ENCODE results near the gene AASS.

Gene AASS

DNA sequence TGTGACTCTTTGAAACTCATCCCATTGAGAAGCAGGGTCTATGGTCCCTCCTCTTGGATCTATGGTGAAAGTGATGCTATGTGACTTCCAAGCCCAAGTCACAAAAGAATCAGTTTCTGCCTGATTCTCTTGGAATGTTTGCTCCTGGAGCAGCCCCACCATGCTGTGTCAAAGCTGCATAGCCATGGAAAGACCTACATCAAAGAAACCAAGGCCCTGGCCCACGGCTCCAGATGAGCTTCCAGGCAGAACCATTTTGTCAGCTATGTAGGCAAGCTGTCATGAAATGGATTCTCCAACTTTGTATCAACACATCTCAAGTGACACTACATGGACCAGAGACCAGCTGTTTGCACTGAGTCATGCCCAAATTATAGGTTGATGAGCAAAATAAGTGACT, 77.0 kb downstream of the AASS start (continued):
- TF ChIP-seq ZNF366 (tag by site-specific recombination; conservative IDR thresholded peaks at IDR 0.05): no peak
- TF ChIP-seq, protein P1, sequence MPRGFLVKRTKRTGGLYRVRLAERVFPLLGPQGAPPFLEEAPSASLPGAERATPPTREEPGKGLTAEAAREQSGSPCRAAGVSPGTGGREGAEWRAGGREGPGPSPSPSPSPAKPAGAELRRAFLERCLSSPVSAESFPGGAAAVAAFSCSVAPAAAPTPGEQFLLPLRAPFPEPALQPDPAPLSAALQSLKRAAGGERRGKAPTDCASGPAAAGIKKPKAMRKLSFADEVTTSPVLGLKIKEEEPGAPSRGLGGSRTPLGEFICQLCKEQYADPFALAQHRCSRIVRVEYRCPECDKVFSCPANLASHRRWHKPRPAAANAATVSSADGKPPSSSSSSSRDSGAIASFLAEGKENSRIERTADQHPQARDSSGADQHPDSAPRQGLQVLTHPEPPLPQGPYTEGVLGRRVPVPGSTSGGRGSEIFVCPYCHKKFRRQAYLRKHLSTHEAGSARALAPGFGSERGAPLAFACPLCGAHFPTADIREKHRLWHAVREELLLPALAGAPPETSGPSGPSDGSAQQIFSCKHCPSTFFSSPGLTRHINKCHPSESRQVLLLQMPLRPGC (tag by site-specific recombination; IDR thresholded peaks at IDR 0.05): no peak

DNA sequence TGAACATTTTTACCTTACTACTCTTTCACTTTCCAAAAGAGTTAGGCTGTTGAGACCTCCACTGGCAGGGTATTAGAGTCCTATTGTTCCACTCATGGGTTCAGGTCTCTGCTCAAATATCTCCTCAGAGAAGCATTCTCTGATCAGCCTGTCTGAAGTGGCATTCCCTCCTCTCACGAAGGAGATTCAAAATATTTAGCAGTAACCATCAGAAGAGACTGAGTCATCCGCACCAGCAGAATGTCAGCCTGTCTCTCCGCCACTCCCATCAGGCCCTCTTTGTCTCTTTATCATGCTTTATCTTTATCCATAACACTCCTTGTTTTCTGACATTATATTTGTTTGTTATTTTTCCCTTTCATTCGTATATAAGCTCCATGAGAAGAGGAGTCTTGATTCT, 79.1 kb downstream of the AASS start:
- Histone ChIP-seq H3K9me3 (ENCODE audit: control insufficient read depth, insufficient read depth, low read depth, low read length) (no peaks in the 10 kb centered on the region), H3K36me3 (ENCODE audit: control insufficient read depth in 2 of 2, insufficient read depth in 1 of 2, low read length in 2 of 2) (no peaks in the 10 kb centered on the region), H3K4me3 (ENCODE audit: low read depth, low read length) (no peak overlapping the region), H3K4me1 (ENCODE audit: control insufficient read depth, insufficient read depth, low read length) (no peaks in the 10 kb centered on the region), H3K27ac (ENCODE audit: extremely low read depth, low read depth, low read length) (no peak overlapping the region)
- ChIA-PET CTCF (no interaction called here), POLR2A (no interaction called here)
- no peak for TF ChIP-seq ZNF184 (tag by site-specific recombination; IDR thresholded peaks at IDR 0.05)
- TF ChIP-seq ZFP69B (tag by site-specific recombination; IDR thresholded peaks at IDR 0.05): no peak
- TF ChIP-seq ZNF529 (tag by site-specific recombination; IDR thresholded peaks at IDR 0.05; ENCODE audit: insufficient replicate concordance): no peak
- TF ChIP-seq SALL2 (tag by site-specific recombination; IDR thresholded peaks at IDR 0.05; ENCODE audit: borderline replicate concordance): no peak
- no peak for TF ChIP-seq GLIS1 (tag by site-specific recombination; IDR thresholded peaks at IDR 0.05)
- TF ChIP-seq, protein P2, sequence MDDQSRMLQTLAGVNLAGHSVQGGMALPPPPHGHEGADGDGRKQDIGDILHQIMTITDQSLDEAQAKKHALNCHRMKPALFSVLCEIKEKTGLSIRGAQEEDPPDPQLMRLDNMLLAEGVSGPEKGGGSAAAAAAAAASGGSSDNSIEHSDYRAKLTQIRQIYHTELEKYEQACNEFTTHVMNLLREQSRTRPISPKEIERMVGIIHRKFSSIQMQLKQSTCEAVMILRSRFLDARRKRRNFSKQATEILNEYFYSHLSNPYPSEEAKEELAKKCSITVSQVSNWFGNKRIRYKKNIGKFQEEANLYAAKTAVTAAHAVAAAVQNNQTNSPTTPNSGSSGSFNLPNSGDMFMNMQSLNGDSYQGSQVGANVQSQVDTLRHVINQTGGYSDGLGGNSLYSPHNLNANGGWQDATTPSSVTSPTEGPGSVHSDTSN (CRISPR knock-in tag; IDR thresholded peaks at IDR 0.05): no peak
- TF ChIP-seq ZNF785 (tag by site-specific recombination; IDR thresholded peaks at IDR 0.05): no peak

DNA sequence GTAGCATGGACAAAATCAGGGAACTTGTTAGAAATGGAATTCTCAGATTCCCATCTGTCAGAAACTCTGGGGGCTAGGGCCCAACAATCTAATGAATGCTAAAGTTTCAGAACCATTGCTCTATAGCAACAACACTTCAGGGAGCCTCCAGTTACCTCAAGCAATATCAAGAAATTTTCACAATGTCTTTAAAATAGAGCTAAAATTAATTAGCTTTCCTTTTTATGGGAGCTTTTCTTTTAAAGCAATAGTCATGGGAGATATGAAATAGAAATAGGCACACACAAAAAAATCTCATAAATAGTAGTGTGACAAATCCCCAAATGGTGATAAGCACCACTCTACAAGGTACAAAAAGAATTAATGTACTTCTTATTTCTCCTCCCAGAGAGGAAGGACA, 80.9 kb downstream of the AASS start:
- Histone ChIP-seq H3K4me3 (ENCODE audit: low read depth, low read length) (no peak overlapping the region), H3K4me1 (ENCODE audit: control insufficient read depth, insufficient read depth, low read length) (no peaks in the 10 kb centered on the region), H3K9me3 (ENCODE audit: control insufficient read depth, insufficient read depth, low read depth, low read length) (no peaks in the 10 kb centered on the region), H3K36me3 (ENCODE audit: control insufficient read depth in 2 of 2, insufficient read depth in 1 of 2, low read length in 2 of 2) (no peaks in the 10 kb centered on the region), H3K27ac (ENCODE audit: extremely low read depth, low read depth, low read length) (no peak overlapping the region)
- ChIA-PET CTCF (interaction anchor here (0.6 to 1.3 kb wide), 2 partner anchors 30 to 57 kb away, joined by 3 to 5 read pairs; no protein-coding TSS in a partner anchor), POLR2A (no interaction called here)
- no peak for TF ChIP-seq MEIS1 (CRISPR knock-in tag; IDR thresholded peaks at IDR 0.05; ENCODE audit: borderline replicate concordance)
- TF ChIP-seq, protein P3, sequence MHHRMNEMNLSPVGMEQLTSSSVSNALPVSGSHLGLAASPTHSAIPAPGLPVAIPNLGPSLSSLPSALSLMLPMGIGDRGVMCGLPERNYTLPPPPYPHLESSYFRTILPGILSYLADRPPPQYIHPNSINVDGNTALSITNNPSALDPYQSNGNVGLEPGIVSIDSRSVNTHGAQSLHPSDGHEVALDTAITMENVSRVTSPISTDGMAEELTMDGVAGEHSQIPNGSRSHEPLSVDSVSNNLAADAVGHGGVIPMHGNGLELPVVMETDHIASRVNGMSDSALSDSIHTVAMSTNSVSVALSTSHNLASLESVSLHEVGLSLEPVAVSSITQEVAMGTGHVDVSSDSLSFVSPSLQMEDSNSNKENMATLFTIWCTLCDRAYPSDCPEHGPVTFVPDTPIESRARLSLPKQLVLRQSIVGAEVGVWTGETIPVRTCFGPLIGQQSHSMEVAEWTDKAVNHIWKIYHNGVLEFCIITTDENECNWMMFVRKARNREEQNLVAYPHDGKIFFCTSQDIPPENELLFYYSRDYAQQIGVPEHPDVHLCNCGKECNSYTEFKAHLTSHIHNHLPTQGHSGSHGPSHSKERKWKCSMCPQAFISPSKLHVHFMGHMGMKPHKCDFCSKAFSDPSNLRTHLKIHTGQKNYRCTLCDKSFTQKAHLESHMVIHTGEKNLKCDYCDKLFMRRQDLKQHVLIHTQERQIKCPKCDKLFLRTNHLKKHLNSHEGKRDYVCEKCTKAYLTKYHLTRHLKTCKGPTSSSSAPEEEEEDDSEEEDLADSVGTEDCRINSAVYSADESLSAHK (tag by site-specific recombination; IDR thresholded peaks at IDR 0.05): no peak
- no peak for TF ChIP-seq MZF1 (tag by site-specific recombination; IDR thresholded peaks at IDR 0.05; ENCODE audit: borderline replicate concordance)
- TF ChIP-seq, protein P4, sequence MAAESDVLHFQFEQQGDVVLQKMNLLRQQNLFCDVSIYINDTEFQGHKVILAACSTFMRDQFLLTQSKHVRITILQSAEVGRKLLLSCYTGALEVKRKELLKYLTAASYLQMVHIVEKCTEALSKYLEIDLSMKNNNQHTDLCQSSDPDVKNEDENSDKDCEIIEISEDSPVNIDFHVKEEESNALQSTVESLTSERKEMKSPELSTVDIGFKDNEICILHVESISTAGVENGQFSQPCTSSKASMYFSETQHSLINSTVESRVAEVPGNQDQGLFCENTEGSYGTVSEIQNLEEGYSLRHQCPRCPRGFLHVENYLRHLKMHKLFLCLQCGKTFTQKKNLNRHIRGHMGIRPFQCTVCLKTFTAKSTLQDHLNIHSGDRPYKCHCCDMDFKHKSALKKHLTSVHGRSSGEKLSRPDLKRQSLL (tag by site-specific recombination; IDR thresholded peaks at IDR 0.05): no peak
- no peak for TF ChIP-seq FEZF1 (tag by site-specific recombination; IDR thresholded peaks at IDR 0.05)
- no peak for TF ChIP-seq ZNF670 (tag by site-specific recombination; IDR thresholded peaks at IDR 0.05; ENCODE audit: low read depth)
- TF ChIP-seq, protein P5, sequence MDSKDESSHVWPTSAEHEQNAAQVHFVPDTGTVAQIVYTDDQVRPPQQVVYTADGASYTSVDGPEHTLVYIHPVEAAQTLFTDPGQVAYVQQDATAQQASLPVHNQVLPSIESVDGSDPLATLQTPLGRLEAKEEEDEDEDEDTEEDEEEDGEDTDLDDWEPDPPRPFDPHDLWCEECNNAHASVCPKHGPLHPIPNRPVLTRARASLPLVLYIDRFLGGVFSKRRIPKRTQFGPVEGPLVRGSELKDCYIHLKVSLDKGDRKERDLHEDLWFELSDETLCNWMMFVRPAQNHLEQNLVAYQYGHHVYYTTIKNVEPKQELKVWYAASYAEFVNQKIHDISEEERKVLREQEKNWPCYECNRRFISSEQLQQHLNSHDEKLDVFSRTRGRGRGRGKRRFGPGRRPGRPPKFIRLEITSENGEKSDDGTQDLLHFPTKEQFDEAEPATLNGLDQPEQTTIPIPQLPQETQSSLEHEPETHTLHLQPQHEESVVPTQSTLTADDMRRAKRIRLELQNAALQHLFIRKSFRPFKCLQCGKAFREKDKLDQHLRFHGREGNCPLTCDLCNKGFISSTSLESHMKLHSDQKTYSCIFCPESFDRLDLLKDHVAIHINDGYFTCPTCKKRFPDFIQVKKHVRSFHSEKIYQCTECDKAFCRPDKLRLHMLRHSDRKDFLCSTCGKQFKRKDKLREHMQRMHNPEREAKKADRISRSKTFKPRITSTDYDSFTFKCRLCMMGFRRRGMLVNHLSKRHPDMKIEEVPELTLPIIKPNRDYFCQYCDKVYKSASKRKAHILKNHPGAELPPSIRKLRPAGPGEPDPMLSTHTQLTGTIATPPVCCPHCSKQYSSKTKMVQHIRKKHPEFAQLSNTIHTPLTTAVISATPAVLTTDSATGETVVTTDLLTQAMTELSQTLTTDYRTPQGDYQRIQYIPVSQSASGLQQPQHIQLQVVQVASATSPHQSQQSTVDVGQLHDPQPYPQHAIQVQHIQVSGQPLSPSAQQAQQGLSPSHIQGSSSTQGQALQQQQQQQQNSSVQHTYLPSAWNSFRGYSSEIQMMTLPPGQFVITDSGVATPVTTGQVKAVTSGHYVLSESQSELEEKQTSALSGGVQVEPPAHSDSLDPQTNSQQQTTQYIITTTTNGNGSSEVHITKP (tag by site-specific recombination; IDR thresholded peaks at IDR 0.05): no peak
- TF ChIP-seq ZNF530 (tag by site-specific recombination; IDR thresholded peaks at IDR 0.05; ENCODE audit: low read depth): no peak
- no peak for TF ChIP-seq ZNF311 (tag by site-specific recombination; IDR thresholded peaks at IDR 0.05; ENCODE audit: borderline replicate concordance)
- TF ChIP-seq YY1 (tag by site-specific recombination; IDR thresholded peaks at IDR 0.05): no peak
- TF ChIP-seq ZXDB (tag by site-specific recombination; IDR thresholded peaks at IDR 0.05): no peak
- TF ChIP-seq ZNF266 (tag by site-specific recombination; IDR thresholded peaks at IDR 0.05; ENCODE audit: low read depth): no peak
- TF ChIP-seq, protein P6, sequence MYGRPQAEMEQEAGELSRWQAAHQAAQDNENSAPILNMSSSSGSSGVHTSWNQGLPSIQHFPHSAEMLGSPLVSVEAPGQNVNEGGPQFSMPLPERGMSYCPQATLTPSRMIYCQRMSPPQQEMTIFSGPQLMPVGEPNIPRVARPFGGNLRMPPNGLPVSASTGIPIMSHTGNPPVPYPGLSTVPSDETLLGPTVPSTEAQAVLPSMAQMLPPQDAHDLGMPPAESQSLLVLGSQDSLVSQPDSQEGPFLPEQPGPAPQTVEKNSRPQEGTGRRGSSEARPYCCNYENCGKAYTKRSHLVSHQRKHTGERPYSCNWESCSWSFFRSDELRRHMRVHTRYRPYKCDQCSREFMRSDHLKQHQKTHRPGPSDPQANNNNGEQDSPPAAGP (tag by site-specific recombination; IDR thresholded peaks at IDR 0.05): no peak
- TF ChIP-seq ZNF324 (tag by site-specific recombination; IDR thresholded peaks at IDR 0.05): no peak
